ENCODE results near the gene FXYD3.

Gene FXYD3

DNA sequence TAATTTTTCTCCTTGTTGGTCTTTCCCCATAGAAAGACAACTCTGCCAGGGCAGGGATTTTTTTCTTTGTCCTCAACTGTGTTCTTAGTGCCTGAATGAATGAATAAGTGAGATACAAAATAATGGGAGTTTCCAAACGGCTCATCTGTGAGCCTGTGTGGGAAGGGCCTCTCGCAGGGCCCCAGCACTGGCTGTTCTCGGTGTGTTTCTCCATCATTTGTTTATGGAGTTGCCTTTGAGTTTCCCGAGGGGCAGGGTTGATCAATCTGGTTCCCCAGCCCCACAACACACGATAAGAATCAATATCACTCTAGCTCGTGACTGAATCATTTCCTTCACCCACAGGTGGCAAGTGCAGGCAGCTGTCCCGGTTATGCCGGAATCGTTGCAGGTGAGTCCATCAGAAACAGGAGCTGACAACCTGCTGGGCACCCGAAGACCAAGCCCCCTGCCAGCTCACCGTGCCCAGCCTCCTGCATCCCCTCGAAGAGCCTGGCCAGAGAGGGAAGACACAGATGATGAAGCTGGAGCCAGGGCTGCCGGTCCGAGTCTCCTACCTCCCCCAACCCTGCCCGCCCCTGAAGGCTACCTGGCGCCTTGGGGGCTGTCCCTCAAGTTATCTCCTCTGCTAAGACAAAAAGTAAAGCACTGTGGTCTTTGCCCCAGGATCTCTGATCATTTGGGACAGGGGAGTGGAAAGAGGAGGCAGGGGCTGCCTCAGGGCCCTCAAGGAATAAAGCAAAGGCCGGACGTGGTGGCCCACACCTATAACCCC is 53.8 kb downstream of the FXYD3 start:
- TF ChIP-seq, protein P1, sequence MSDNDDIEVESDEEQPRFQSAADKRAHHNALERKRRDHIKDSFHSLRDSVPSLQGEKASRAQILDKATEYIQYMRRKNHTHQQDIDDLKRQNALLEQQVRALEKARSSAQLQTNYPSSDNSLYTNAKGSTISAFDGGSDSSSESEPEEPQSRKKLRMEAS (IDR thresholded peaks at IDR 0.05; ENCODE audit: low read depth, low read length) = no peak
- TF ChIP-seq, protein P2, sequence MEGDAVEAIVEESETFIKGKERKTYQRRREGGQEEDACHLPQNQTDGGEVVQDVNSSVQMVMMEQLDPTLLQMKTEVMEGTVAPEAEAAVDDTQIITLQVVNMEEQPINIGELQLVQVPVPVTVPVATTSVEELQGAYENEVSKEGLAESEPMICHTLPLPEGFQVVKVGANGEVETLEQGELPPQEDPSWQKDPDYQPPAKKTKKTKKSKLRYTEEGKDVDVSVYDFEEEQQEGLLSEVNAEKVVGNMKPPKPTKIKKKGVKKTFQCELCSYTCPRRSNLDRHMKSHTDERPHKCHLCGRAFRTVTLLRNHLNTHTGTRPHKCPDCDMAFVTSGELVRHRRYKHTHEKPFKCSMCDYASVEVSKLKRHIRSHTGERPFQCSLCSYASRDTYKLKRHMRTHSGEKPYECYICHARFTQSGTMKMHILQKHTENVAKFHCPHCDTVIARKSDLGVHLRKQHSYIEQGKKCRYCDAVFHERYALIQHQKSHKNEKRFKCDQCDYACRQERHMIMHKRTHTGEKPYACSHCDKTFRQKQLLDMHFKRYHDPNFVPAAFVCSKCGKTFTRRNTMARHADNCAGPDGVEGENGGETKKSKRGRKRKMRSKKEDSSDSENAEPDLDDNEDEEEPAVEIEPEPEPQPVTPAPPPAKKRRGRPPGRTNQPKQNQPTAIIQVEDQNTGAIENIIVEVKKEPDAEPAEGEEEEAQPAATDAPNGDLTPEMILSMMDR (IDR thresholded peaks at IDR 0.05; ENCODE audit: low read depth, low read length) = no peak
- TF ChIP-seq POLR2A (IDR thresholded peaks at IDR 0.05; ENCODE audit: extremely low read depth, insufficient read length) = no peak
- TF ChIP-seq MYC (IDR thresholded peaks at IDR 0.05; ENCODE audit: low read depth, low read length) = no peak
- no peak for DNase-seq (ENCODE audit: low read depth)
- no peak overlapping the region for H3K4me3 ChIP-seq (ENCODE audit: low read depth, low read length)

DNA sequence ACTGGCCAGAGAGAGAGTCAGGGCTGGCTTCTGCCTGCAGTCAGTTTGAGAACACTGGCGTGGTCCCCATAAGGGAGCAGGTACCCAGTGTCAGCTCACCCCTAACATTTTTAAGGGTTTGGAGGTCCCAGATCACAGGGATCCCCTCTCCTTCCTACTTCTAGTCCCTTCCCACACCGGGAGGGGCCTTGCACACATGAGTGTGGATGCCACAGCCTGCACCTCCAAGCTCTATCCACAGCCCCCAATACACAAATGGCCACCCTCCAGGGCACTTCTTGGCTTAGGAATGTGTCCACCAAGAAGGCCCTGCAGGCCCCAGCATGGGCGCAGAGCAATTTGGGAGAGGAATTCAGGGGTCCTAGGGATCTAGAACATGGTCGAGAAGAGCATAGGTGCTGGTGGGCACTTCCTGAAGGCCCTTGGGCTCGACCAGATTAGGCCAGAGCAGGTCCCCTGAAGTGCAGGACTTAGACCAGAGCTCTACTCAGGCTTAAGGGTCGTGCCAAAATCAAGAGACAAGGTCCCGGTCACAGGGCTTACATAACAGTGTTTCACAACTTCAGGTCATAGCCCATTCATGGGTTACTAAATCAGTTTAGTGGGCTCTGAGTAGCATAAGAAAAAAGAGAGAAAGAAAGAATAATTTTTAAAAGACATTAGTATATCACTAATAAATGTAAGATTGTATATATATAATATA is 54.9 kb downstream of the FXYD3 start:
- H3K4me3 ChIP-seq (ENCODE audit: low read depth, low read length) = no peak overlapping the region
- TF ChIP-seq MYC (IDR thresholded peaks at IDR 0.05; ENCODE audit: low read depth, low read length) (no peak), POLR2A (IDR thresholded peaks at IDR 0.05; ENCODE audit: extremely low read depth, insufficient read length) (no peak)
- TF ChIP-seq, protein P2 (IDR thresholded peaks at IDR 0.05; ENCODE audit: low read depth, low read length) = no peak
- TF ChIP-seq, protein P1 (IDR thresholded peaks at IDR 0.05; ENCODE audit: low read depth, low read length) = no peak
- DNase-seq (ENCODE audit: low read depth) = peak; percentile 10

DNA sequence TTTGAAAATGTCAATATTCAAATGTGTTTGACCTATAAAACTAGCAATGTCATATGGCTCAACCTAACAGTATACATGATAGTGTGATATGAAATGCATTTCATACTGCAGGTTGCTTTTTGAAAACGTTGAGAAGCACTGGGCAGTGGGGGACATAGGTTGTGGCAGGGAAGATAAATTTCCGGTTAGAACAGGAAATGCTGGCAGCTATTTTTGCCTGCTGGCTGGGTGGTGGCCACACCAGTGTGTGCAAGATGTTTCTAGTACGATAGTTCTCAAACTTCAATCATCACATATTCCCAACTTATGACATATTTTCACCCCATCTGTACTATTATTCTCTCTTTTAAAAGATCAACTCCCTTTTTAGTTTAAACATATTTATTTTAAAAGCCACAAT is 56.1 kb downstream of the FXYD3 start:
- H3K4me3 ChIP-seq (ENCODE audit: low read depth, low read length) = no peak overlapping the region
- no peak for TF ChIP-seq MYC (IDR thresholded peaks at IDR 0.05; ENCODE audit: low read depth, low read length)
- TF ChIP-seq, protein P2 (IDR thresholded peaks at IDR 0.05; ENCODE audit: low read depth, low read length) = no peak
- TF ChIP-seq POLR2A (IDR thresholded peaks at IDR 0.05; ENCODE audit: extremely low read depth, insufficient read length) = no peak
- DNase-seq (ENCODE audit: low read depth) = no peak
